Aorta (tissue), 5 donors: ENCODE measurements around the gene MYO7B. TPM values are rescaled to one million over a fixed set of nuclear protein-coding genes. Genes with fewer than 3 reads are reported as not detected.

ENCODE experiments used
- ATAC-seq: fragments of 200-7000 bp; cut with Tn5 transposase; one replicate; pipeline ENCODE4 v1.9.1; 2022; ENCODE audit warnings: moderate library complexity; ENCODE audit not compliant: low FRiP score
- DNase-seq, 2 donors: peaks; one replicate each; pipeline ENCODE4 v3.0.0-alpha.2; 2020
- H3K27ac ChIP-seq, 2 donors: one replicate each; pipeline ENCODE4 v1.5.1; 2013; ENCODE audit warnings: low read length in 2 of 2, mild to moderate bottlenecking in 2 of 2, moderate library complexity in 2 of 2, control low read depth in 1 of 2, inconsistent platforms in 1 of 2, low read depth in 1 of 2
- H3K27me3 ChIP-seq, 2 donors: one replicate each; pipeline ENCODE4 v1.6.1; 2013; ENCODE audit warnings: control low read depth in 1 of 2, low read length in 1 of 2, mild to moderate bottlenecking in 1 of 2, moderate library complexity in 1 of 2; ENCODE audit not compliant: insufficient read depth in 2 of 2, control insufficient read depth in 1 of 2
- H3K36me3 ChIP-seq, 2 donors: one replicate each; pipeline ENCODE4 v1.6.1; 2013; ENCODE audit warnings: control low read depth in 1 of 2, low read length in 1 of 2, mild to moderate bottlenecking in 1 of 2; ENCODE audit not compliant: insufficient read depth in 2 of 2, control insufficient read depth in 1 of 2
- H3K4me1 ChIP-seq, 2 donors: one replicate each; pipeline ENCODE4 v1.6.1; 2013; ENCODE audit warnings: low read length in 2 of 2, control low read depth in 1 of 2, mild to moderate bottlenecking in 1 of 2, moderate library complexity in 1 of 2; ENCODE audit not compliant: insufficient read depth in 2 of 2, control insufficient read depth in 1 of 2
- H3K4me3 ChIP-seq, 2 donors: one replicate each; pipeline ENCODE4 v1.5.1; 2013; ENCODE audit warnings: low read length in 2 of 2, control low read depth in 1 of 2, mild to moderate bottlenecking in 1 of 2
- H3K9me3 ChIP-seq: one replicate; pipeline ENCODE4 v1.6.1; 2013; ENCODE audit warnings: mild to moderate bottlenecking, low read length; ENCODE audit not compliant: control insufficient read depth
- WGBS, 2 donors: extraction: QIAGEN DNeasy Blood & Tissue Kit; methylation state at CpG; one replicate each; pipeline ENCODE4 v1.1.7; 2013; 5-methylcytosine and 5-hydroxymethylcytosine counted together
- intact Hi-C, 2 donors: fragments of 100-400 bp; cut with DNase I; formaldehyde crosslinking; loops; one replicate each; pipeline versions ENCODE4 v1.14.2 to v1.15.0; 2022
- polyA plus RNA-seq, 2 donors: library from polyadenylated mRNA; stranded (reverse); fragments of 200-250 nt; gene quantifications; one replicate each; pipeline ENCODE4 v1.2.3, GENCODE V29; 2013
- total RNA-seq, 2 donors: library from RNA; stranded (reverse); fragmentation: NEBNext Ultra II Directional; extraction: Animal tissue kit (Norgen Biotek cat#: 25700); gene quantifications; one replicate each; pipeline ENCODE4 v1.2.1, GENCODE V29; 2021
- donor health status: healthy with polysubstance abuse.
- donor health status: Bipolar disorder and iron deficiency.
- donor health status: DM: no; HTN: no; CAD: no.
- donor health status: DM: no; HTN: no; CAD: no.
- donor health status: DM: yes; HTN: yes; CAD: no.

The MYO7B gene
- total and polyA plus RNA-seq, 4 donors = 0.32 to 26.3 (median 1.6) TPM

DNA sequence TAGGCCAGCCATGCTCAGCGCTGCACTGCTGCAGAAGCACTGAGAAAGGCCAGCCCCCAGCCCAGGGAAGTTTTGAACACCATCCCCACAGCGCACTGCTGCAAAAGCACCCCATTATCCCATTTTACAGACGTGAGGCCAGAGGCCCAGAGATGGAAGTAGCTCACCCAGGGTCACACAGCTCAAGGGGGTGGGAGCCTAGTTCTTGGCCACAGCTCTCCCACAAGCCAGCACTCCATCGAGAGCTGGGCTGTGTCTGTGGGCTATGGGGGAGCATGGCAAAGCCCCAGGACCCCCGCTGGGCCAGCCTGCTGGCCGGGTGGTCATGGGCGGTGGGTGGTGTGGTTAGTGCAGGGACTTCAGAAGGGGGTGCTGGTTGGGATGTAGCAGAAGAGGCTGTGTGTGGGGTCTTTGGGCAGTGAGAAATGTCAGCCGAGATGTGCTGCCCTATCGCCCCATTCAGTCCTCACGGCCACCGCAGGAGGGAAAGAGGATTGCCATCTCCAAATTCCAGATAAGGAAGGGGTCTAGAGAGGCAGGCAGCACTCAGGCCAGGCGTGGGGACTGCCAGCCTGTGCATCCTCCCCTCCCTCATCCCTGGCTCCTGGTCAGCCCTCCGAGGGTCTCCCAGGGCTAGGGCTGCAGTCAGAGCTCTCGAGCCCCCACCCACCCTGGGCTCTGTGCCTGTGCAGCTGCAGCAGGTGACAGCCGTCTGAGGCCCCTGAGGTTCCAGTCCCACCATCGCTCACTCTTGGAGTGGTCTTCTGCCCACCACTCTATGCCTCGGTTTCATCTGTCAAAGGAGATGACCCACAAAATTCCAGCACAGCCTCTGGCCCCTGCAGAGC lies 93.5 kb downstream of the MYO7B start:
- H3K4me1 ChIP-seq = no peaks in the 10 kb centered on the region
- no peak for ATAC-seq

DNA sequence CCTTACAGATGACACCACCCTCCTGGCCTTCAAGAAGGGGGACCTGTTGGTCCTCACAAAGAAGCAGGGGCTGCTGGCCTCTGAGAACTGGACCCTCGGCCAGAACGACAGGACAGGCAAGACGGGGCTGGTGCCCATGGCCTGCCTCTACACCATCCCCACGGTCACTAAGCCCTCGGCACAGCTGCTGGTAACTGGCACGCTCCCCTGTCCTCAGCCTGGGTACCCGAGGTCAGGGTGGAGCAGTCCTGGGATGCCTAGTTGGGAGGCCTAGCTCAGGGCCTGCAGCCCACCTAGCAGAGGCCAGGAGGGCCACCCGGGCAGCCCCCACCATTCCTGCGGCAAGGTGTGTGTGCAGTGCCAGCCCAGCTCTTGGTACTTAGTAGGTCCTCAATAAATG lies 94.2 kb downstream of the MYO7B start:
- H3K36me3 ChIP-seq = no peaks in the 10 kb centered on the region
- WGBS, 2 donors = 72 to 76% methylated on average over 9 of the region's 9 CpGs
- H3K4me1 ChIP-seq = no peaks in the 10 kb centered on the region
- H3K27ac ChIP-seq = no peak overlapping the region
- H3K27me3 ChIP-seq = no peaks in the 10 kb centered on the region
- no peak for DNase-seq
- ATAC-seq = no peak
- no peaks in the 10 kb centered on the region for H3K9me3 ChIP-seq
- intact Hi-C loops = loop anchor here in 1 of 2 donors (10.0 kb wide), 1 partner anchor 105 kb away; the partner anchor contains the start of gene IWS1
- H3K4me3 ChIP-seq = no peak overlapping the region

More for the DNA sequence above, 93.5 kb downstream of the MYO7B start:
- no peak overlapping the region for H3K27ac ChIP-seq
- intact Hi-C loops = no loop called here
- 63 to 64% methylated on average over 16 to 17 of the region's 17 CpGs for WGBS, 2 donors
- H3K27me3 ChIP-seq = no peaks in the 10 kb centered on the region
- no peak for DNase-seq
- no peak overlapping the region for H3K4me3 ChIP-seq
- H3K36me3 ChIP-seq = no peaks in the 10 kb centered on the region
- no peaks in the 10 kb centered on the region for H3K9me3 ChIP-seq

DNA sequence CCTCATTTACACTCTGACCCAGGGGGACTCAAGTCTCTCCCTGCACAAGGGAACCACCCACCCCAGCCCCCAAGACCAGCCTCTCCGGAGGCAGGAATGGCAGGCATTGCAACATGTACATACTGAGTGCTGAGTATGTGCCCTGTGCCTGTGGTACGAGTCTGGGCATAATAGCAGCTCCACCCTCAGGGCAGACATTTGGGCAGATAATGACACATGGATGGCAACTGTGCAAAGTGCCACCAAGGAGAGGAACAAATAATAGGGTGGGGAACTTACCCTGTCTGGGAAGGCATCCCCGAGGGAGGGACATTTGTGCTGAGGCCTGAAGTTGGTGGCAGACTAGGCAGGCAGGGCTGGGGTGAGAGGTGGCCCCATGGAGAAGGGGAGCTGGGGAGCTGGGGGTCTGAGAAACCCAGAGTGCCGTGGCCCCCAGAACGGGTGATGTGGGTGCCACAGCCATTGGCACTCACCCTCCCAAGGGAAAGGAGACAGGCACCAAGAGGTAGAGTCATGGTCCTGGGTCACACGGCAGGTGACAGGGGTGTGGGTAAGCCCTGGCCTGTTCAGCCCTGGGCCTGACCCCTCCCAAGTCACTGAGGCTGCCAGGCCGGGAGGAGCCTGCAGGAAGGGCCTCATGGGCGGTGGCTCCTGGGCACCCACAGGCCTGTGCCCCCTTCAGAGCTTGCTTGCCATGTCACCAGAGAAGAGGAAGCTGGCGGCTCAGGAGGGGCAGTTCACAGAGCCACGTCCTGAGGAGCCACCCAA lies 94.8 kb downstream of the MYO7B start:
- Histone ChIP-seq H3K4me3 (no peak overlapping the region), H3K9me3 (no peaks in the 10 kb centered on the region), H3K27me3 (no peaks in the 10 kb centered on the region), H3K27ac (no peak overlapping the region), H3K36me3 (no peaks in the 10 kb centered on the region), H3K4me1 (no peaks in the 10 kb centered on the region)
- DNase-seq = no peak
- WGBS, 2 donors = 62 to 65% methylated on average over 9 to 10 of the region's 10 CpGs
- intact Hi-C loops = loop anchor here in 1 of 2 donors (10.0 kb wide), 1 partner anchor 105 kb away; the partner anchor contains the start of gene IWS1
- no peak for ATAC-seq

DNA sequence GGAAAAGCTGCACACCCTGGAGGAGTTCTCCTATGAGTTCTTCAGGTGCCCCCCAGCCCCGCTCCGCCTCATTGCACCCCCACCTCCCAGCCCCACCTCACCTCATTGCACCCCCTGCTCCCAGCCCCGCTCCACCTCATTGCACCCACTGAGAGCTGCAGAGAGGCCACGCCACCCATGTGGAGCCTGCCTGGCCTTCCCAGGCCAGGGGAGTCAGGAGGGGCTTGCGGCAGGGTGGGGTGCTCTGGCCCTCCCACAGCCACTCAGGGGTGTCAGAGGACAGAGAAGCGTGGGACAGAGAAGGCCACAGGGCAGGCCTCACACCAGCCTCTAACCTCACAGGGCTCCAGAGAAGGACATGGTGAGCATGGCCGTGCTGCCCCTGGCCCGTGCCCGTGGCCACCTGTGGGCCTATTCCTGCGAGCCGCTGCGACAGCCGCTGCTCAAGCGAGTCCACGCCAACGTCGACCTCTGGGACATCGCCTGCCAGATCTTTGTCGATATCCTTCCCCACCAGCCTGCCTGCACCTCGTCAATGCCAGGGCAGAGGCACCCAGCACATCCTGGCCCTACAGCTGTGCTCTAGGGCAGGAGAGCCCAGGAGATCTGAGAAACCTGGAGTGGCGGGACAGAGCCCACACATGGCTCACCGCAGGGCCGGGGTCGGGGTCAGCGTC lies 95.5 kb downstream of the MYO7B start:
- WGBS, 2 donors = 84% methylated on average over 24 to 25 of the region's 25 CpGs
- DNase-seq = no peak
- Histone ChIP-seq H3K4me3 (no peak overlapping the region), H3K27ac (no peak overlapping the region), H3K27me3 (no peaks in the 10 kb centered on the region), H3K9me3 (no peaks in the 10 kb centered on the region), H3K36me3 (no peaks in the 10 kb centered on the region), H3K4me1 (no peaks in the 10 kb centered on the region)
- intact Hi-C loops = loop anchor here in 1 of 2 donors (10.0 kb wide), 1 partner anchor 106 kb away; the partner anchor contains the start of gene IWS1
- ATAC-seq = no peak

DNA sequence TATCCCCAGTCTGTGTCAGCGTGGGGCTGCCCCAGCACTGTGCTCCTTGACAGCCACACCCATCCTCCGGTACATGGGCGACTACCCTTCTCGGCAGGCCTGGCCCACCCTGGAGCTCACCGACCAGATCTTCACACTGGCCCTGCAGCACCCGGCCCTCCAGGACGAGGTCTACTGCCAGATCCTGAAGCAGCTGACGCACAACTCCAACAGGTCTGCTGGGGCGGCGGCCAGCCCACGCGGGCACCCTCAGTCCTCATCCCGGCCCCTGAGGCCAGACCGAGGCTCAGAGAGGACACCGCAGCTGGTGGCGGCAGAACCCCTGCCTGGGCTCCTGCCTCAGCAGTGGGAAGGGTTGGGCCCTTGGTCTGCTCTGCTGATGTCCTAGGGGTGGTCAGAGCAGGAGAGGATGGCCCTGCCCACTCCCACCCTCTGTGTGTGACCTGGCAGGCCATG lies 96.1 kb downstream of the MYO7B start:
- WGBS, 2 donors = 70 to 79% methylated on average over 15 to 16 of the region's 16 CpGs
- no peak overlapping the region for H3K27ac ChIP-seq

DNA sequence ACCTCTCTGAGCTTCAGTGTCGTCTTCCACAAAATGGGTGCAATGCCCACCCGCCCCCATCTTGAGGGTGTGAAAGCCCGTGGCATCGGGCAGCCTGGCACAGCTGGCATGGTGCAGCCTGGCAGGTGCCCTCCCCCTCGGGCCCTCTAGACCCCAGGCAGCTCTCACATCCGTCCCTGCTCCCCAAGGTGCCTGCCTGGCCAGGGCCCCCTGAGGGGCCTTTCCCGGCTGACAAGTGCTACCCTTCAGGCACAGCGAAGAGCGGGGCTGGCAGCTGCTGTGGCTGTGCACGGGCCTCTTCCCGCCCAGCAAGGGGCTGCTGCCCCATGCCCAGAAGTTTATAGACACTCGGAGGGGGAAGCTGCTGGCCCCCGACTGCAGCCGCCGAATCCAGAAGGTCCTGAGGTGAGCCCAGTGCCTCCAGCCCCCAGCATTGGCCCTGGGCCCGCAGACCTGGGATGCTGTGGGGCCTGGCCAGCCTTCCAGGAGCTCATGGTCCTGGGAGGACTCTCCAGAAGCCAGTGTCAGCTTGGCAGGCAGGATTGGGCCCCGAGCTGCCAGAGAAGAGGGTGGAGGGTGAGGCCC lies 96.6 kb downstream of the MYO7B start:
- H3K4me3 ChIP-seq = no peak overlapping the region
- H3K9me3 ChIP-seq = no peaks in the 10 kb centered on the region
- no peaks in the 10 kb centered on the region for H3K36me3 ChIP-seq
- intact Hi-C loops = loop anchor here in 1 of 2 donors (10.0 kb wide), 1 partner anchor 107 kb away; the partner anchor contains the start of gene IWS1
- ATAC-seq (no peak), DNase-seq (no peak)
- H3K27ac ChIP-seq = no peak overlapping the region
- no peaks in the 10 kb centered on the region for H3K27me3 ChIP-seq
- H3K4me1 ChIP-seq = no peaks in the 10 kb centered on the region
- 56 to 69% methylated on average over 17 of the region's 17 CpGs for WGBS, 2 donors

More for the DNA sequence above, 96.1 kb downstream of the MYO7B start:
- DNase-seq = no peak
- no peak for ATAC-seq
- Histone ChIP-seq H3K36me3 (no peaks in the 10 kb centered on the region), H3K27me3 (no peaks in the 10 kb centered on the region), H3K4me3 (no peak overlapping the region), H3K9me3 (no peaks in the 10 kb centered on the region), H3K4me1 (no peaks in the 10 kb centered on the region)
- intact Hi-C loops = loop anchor here in 1 of 2 donors (10.0 kb wide), 1 partner anchor 107 kb away; the partner anchor contains the start of gene IWS1

DNA sequence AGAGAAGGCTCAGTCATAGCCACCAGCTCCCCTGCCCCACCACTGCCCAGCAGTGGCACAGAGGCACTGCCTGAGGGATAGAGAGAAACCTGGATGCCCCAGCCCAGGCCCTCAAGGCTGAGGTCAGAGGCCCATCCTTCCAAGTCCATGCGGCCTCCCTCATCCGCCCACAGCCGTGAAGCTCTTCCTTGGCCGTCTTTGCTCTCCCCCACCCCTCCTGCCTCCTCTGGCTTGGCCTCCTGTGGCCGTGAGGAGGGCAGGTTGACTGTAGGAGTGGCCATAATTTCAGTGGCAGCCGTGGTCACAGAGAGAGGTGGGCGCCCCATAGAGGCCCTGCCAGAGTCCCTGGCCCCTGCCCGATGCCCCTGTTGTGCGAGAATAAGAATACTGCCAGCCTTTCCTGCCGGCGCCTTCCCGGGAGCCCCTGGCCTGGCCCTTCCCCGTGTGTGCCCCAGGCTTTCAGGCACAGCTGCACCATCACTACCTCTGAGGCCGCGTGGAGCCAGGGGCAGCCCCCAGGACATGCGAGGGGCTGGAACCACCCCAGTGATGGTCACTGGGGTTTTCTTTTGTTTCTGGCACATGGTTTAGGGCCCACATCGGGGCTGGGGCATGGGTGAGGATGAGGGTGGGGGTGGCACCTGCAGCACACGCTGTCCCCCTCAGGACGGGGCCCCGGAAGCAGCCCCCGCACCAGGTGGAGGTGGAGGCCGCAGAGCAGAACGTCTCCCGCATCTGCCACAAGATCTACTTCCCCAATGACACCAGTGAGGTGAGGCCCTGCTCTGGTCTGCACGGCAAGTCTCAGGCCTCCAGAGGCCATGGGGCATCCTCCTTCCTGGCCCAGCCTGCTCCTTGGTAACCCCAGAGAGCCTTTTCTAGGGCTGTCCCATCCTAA lies 97.4 kb downstream of the MYO7B start:
- no peak overlapping the region for H3K27ac ChIP-seq
- no peak for DNase-seq
- no peaks in the 10 kb centered on the region for H3K9me3 ChIP-seq
- H3K4me1 ChIP-seq = no peaks in the 10 kb centered on the region
- WGBS, 2 donors = 71 to 75% methylated on average over 25 of the region's 25 CpGs
- ATAC-seq = no peak
- intact Hi-C loops = loop anchor here in 1 of 2 donors (10.0 kb wide), 1 partner anchor 108 kb away; the partner anchor contains the start of gene IWS1
- H3K36me3 ChIP-seq = no peaks in the 10 kb centered on the region
- no peak overlapping the region for H3K4me3 ChIP-seq
- no peaks in the 10 kb centered on the region for H3K27me3 ChIP-seq
